GM12878 (cell line): ENCODE data around the gene C15orf61.

ENCODE experiments used
- CHD2 ChIP-seq: IDR thresholded peaks from 2 replicates; pipeline ENCODE4 v1.6.1; 2011; ENCODE audit warnings: low read depth, low read length, improper control_type of control experiment, borderline replicate concordance
- EP300 ChIP-seq, 2 experiments: fragments of 150-350 bp in 1 of 2; IDR thresholded peaks; 2 replicates each; pipeline ENCODE4 v1.6.1; 2011 to 2012; ENCODE audit warnings: low read depth in 2 of 2, low read length in 2 of 2, borderline replicate concordance in 1 of 2, improper control_type of control experiment in 1 of 2, inconsistent platforms in 1 of 2; ENCODE audit not compliant: control insufficient read depth in 1 of 2
- EZH2 ChIP-seq: IDR thresholded peaks from 2 replicates; pipeline ENCODE4 v1.6.1; 2012; ENCODE audit warnings: low read depth, mild to moderate bottlenecking, control low read depth, inconsistent platforms, low read length, borderline replicate concordance; ENCODE audit not compliant: control insufficient read depth
- HDAC6 ChIP-seq: fragments of 200-600 bp; sonication (generic); IDR thresholded peaks from one replicate; pipeline ENCODE4 v1.8.0; 2017; ENCODE audit warnings: antibody characterized with exemption; ENCODE audit not compliant: unreplicated experiment
- KDM1A ChIP-seq: fragments of 200-600 bp; sonication (generic); IDR thresholded peaks from 2 replicates; pipeline ENCODE4 v1.6.1; 2016; ENCODE audit warnings: borderline replicate concordance
- POLR2A ChIP-seq: IDR thresholded peaks from 2 replicates; pipeline ENCODE4 v1.6.1; 2011; ENCODE audit warnings: low read depth, mild to moderate bottlenecking, low read length
- POLR2AphosphoS5 ChIP-seq: IDR thresholded peaks from 2 replicates; pipeline ENCODE4 v1.6.1; 2011; ENCODE audit warnings: mild to moderate bottlenecking, low read length, inconsistent platforms
- SMAD5 ChIP-seq: IDR thresholded peaks from 2 replicates; pipeline ENCODE4 v1.6.1; 2016; ENCODE audit warnings: antibody characterized with exemption, low read depth
- SREBF2 ChIP-seq: IDR thresholded peaks from 2 replicates; pipeline ENCODE4 v1.6.1; 2012; ENCODE audit warnings: mild to moderate bottlenecking, low read length
- TF ChIP-seq, protein P1 (sequence below): IDR thresholded peaks from 2 replicates; pipeline ENCODE4 v1.6.1; 2012; ENCODE audit warnings: low read depth, low read length, improper control_type of control experiment
- TF ChIP-seq, protein P2 (sequence below), 3 experiments: IDR thresholded peaks in 2 of 3; conservative IDR thresholded peaks in 1 of 3; 2 replicates each; pipeline ENCODE4 v1.5.1; 2011; ENCODE audit warnings: low read depth in 3 of 3, low read length in 3 of 3, mild to moderate bottlenecking in 3 of 3, control low read depth in 2 of 3, moderate library complexity in 2 of 3, inconsistent platforms in 1 of 3, mixed read lengths in 1 of 3; ENCODE audit not compliant: control insufficient read depth in 2 of 3, insufficient read depth in 1 of 3; ENCODE audit errors: extremely low read depth in 1 of 3

DNA sequence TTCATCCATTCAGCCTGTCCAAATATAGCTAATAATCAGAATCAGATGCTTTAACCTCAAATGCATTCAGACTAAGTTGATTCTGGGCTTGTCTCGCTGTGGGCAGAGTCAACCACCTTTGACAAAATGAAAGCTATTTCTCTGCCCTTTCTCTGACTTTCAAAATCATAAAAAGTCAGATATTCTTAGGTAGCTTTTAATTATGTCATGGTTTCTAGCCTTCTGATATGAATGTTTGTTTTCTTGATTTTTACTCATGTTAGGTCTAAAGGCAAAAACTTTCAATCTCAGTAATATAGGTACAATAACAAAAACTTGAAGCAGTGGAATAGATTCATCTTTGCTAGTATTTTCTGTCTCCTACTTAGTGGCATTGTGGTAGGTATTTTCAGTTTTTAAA, 25.3 kb upstream of the C15orf61 start:
- TF ChIP-seq SREBF2 (no peak), HDAC6 (no peak), SMAD5 (no peak), POLR2AphosphoS5 (no peak), KDM1A (no peak), CHD2 (no peak), EP300 (IDR thresholded peaks at IDR 0.05; ENCODE audit: borderline replicate concordance in 1 of 2, control insufficient read depth in 1 of 2, low read depth in 2 of 2, low read length in 2 of 2) (no peak), EZH2 (no peak), POLR2A (no peak)
- TF ChIP-seq, protein P1, sequence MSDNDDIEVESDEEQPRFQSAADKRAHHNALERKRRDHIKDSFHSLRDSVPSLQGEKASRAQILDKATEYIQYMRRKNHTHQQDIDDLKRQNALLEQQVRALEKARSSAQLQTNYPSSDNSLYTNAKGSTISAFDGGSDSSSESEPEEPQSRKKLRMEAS, result no peak
- TF ChIP-seq, protein P2, sequence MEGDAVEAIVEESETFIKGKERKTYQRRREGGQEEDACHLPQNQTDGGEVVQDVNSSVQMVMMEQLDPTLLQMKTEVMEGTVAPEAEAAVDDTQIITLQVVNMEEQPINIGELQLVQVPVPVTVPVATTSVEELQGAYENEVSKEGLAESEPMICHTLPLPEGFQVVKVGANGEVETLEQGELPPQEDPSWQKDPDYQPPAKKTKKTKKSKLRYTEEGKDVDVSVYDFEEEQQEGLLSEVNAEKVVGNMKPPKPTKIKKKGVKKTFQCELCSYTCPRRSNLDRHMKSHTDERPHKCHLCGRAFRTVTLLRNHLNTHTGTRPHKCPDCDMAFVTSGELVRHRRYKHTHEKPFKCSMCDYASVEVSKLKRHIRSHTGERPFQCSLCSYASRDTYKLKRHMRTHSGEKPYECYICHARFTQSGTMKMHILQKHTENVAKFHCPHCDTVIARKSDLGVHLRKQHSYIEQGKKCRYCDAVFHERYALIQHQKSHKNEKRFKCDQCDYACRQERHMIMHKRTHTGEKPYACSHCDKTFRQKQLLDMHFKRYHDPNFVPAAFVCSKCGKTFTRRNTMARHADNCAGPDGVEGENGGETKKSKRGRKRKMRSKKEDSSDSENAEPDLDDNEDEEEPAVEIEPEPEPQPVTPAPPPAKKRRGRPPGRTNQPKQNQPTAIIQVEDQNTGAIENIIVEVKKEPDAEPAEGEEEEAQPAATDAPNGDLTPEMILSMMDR (IDR thresholded peaks at IDR 0.05 in 2 of 3, conservative IDR thresholded peaks at IDR 0.05 in 1 of 3; ENCODE audit: control insufficient read depth in 2 of 3, extremely low read depth in 1 of 3, insufficient read depth in 1 of 3, low read depth in 3 of 3, low read length in 3 of 3), result no peak
